ENCODE measurements around the gene ABCC9. TPM values are rescaled to one million over a fixed set of nuclear protein-coding genes. Genes with fewer than 3 reads are reported as not detected.

ABCC9 gene
- 10 to 100 TPM; 18.9 to 31.5 (median 22.6) TPM for polyA plus RNA-seq (ENCODE audit: insufficient read length in 4 of 4)

- peak; percentile 52 to 70 (median 62) for DNase-seq (ENCODE audit: low read depth in 4 of 4, low spot score in 3 of 4)
These were observed at the start of gene ABCC9 for GRCh38 chr12:21940549-21941505. TSS of gene ABCC9 (minus strand) at chr12:21941426. CDS start at chr12:21936674, 4,752 bp downstream.

GRCh38 chr12:21989819-21990412 is 48.7 kb upstream of the ABCC9 start:
- DNase-seq (ENCODE audit: low read depth in 4 of 4, low spot score in 3 of 4) = no peak

GRCh38 chr12:21988619-21989018 is 47.4 kb upstream of the ABCC9 start:
- DNase-seq (ENCODE audit: low read depth in 4 of 4, low spot score in 3 of 4) = no peak

GRCh38 chr12:21987755-21988154 is 46.5 kb upstream of the ABCC9 start:
- no peak for DNase-seq (ENCODE audit: low read depth in 4 of 4, low spot score in 3 of 4)

- DNase-seq (ENCODE audit: low read depth in 4 of 4, low spot score in 3 of 4) = no peak
These were observed 43.9 kb upstream of the ABCC9 start for GRCh38 chr12:21985155-21985554.

- DNase-seq (ENCODE audit: low read depth in 4 of 4, low spot score in 3 of 4) = no peak
These were observed 43.1 kb upstream of the ABCC9 start for GRCh38 chr12:21984375-21984774.

GRCh38 chr12:21983095-21983494 is 41.9 kb upstream of the ABCC9 start:
- DNase-seq (ENCODE audit: low read depth in 4 of 4, low spot score in 3 of 4) = no peak

GRCh38 chr12:21980544-21980943 is 39.3 kb upstream of the ABCC9 start:
- no peak for DNase-seq (ENCODE audit: low read depth in 4 of 4, low spot score in 3 of 4)

- DNase-seq (ENCODE audit: low read depth in 4 of 4, low spot score in 3 of 4) = no peak
These were observed 34.1 kb upstream of the ABCC9 start for GRCh38 chr12:21975293-21975692.

GRCh38 chr12:21973221-21973620 is 32.0 kb upstream of the ABCC9 start:
- no peak for DNase-seq (ENCODE audit: low read depth in 4 of 4, low spot score in 3 of 4)

- DNase-seq (ENCODE audit: low read depth in 4 of 4, low spot score in 3 of 4) = no peak
These were observed 30.8 kb upstream of the ABCC9 start for GRCh38 chr12:21972055-21972454.

- DNase-seq (ENCODE audit: low read depth in 4 of 4, low spot score in 3 of 4) = no peak
These were observed 30.1 kb upstream of the ABCC9 start for GRCh38 chr12:21971344-21971743.

- no peak for DNase-seq (ENCODE audit: low read depth in 4 of 4, low spot score in 3 of 4)
These were observed 21.6 kb upstream of the ABCC9 start for GRCh38 chr12:21962821-21963220.

- DNase-seq (ENCODE audit: low read depth in 4 of 4, low spot score in 3 of 4) = no peak
These were observed 21.0 kb upstream of the ABCC9 start for GRCh38 chr12:21962236-21962635.

- no peak for DNase-seq (ENCODE audit: low read depth in 4 of 4, low spot score in 3 of 4)
These were observed 9.4 kb upstream of the ABCC9 start for GRCh38 chr12:21950649-21951048.

GRCh38 chr12:21949036-21949435 is 7.8 kb upstream of the ABCC9 start:
- no peak for DNase-seq (ENCODE audit: low read depth in 4 of 4, low spot score in 3 of 4)

GRCh38 chr12:21946983-21947382 is 5.8 kb upstream of the ABCC9 start:
- no peak for DNase-seq (ENCODE audit: low read depth in 4 of 4, low spot score in 3 of 4)

GRCh38 chr12:21945002-21945401 is 3.8 kb upstream of the ABCC9 start:
- no peak for DNase-seq (ENCODE audit: low read depth in 4 of 4, low spot score in 3 of 4)

- peak in 1 of 4 donors; percentile 3 for DNase-seq (ENCODE audit: low read depth in 4 of 4, low spot score in 3 of 4)
These were observed 1.1 kb upstream of the ABCC9 start for GRCh38 chr12:21942377-21942703.

- peak; percentile 46 to 64 (median 52) for DNase-seq (ENCODE audit: low read depth in 4 of 4, low spot score in 3 of 4)
These were observed 515 bp upstream of the ABCC9 start for GRCh38 chr12:21941506-21942376.

GRCh38 chr12:21939435-21939834 is 1.8 kb downstream of the ABCC9 start:
- DNase-seq (ENCODE audit: low read depth in 4 of 4, low spot score in 3 of 4) = peak in 1 of 4 donors; percentile 27

Data from left renal pelvis (tissue), 4 donors.